GM12874 (cell line): ENCODE results near the gene WDR4.

Experiments
- TF ChIP-seq, protein P1 (sequence below): IDR thresholded peaks from 2 replicates; pipeline ENCODE4 v1.5.1; 2011; ENCODE audit warnings: low read depth, mild to moderate bottlenecking, control low read depth, low read length, moderate library complexity; ENCODE audit not compliant: insufficient read depth

Gene WDR4

GRCh38 chr21:42815217-42815616 lies 64.1 kb downstream of the WDR4 start:
- TF ChIP-seq, protein P1, sequence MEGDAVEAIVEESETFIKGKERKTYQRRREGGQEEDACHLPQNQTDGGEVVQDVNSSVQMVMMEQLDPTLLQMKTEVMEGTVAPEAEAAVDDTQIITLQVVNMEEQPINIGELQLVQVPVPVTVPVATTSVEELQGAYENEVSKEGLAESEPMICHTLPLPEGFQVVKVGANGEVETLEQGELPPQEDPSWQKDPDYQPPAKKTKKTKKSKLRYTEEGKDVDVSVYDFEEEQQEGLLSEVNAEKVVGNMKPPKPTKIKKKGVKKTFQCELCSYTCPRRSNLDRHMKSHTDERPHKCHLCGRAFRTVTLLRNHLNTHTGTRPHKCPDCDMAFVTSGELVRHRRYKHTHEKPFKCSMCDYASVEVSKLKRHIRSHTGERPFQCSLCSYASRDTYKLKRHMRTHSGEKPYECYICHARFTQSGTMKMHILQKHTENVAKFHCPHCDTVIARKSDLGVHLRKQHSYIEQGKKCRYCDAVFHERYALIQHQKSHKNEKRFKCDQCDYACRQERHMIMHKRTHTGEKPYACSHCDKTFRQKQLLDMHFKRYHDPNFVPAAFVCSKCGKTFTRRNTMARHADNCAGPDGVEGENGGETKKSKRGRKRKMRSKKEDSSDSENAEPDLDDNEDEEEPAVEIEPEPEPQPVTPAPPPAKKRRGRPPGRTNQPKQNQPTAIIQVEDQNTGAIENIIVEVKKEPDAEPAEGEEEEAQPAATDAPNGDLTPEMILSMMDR = no peak

DNA sequence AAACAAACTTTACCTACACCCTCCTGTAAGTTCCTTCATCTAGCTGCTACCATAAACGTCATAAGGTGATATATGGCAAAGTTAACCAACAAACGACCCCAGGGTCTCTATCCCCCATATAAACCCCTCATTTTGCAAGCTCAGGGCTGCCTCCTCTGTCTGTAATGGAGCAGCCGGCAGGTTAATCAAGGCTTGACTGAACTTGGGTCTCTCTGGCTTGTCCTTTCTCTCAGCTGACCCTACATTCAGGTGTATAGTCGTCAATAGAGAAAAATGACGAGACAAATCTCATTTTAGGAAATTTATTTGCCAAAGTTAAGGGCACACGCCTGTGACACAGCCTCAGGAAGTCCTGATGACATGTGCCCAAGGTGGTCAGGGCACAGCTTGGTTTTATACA lies 67.4 kb downstream of the WDR4 start:
- TF ChIP-seq, protein P1 = no peak

- TF ChIP-seq, protein P1 = no peak
Observed at GRCh38 chr21:42809577-42810475, 69.5 kb downstream of the WDR4 start.

DNA sequence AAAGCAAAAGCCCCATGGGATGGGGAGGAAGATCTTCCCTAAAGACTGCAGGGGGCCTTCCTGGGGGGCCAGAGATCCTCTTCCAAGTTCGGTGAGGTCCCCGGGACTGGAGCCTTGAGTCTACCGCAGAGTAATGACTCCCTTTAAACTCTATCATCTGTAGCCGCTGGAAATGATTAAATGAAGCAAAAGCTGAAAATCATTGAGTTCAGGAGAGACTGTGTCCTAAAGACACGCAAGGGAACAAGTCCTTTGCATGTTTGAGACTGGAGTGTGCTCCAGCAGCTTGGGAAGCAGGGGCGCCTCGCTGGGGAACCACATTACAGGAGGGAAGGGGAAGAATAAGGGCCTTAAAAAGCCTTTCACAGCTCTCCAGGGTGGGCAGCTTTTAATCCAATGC lies 70.2 kb downstream of the WDR4 start:
- TF ChIP-seq, protein P1 = no peak

DNA sequence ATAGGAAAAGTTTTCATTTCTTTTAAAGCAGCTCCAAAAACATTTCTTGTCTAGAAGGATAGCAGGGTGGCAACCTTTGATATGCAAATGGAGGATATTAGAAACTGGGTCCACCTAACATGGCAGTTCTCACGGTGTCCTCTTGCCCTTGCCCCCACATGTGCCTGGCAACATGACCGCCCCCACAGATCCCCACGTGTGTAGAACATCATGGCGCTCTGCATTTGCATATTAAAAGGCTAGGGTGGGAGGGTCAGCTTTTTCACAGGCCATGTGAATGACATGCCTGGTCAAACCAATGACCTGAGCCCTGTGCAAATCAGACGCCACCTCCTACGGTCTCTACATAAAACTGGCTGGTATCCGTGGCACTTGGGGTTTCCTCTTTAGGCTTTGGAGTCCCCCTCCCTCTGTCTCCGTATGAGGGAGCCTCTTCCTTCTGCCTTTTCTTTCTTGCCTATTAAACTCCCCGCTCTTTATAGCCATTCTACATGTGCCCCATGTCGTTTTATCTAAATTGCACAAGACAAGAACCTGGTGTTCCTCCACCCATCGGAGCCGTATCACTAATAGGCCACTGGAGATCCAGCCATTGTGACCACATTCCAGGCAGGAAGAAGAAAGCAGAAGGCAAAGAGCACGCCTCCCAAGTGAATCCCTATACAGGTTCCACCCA lies 71.3 kb downstream of the WDR4 start:
- TF ChIP-seq, protein P1 = no peak

DNA sequence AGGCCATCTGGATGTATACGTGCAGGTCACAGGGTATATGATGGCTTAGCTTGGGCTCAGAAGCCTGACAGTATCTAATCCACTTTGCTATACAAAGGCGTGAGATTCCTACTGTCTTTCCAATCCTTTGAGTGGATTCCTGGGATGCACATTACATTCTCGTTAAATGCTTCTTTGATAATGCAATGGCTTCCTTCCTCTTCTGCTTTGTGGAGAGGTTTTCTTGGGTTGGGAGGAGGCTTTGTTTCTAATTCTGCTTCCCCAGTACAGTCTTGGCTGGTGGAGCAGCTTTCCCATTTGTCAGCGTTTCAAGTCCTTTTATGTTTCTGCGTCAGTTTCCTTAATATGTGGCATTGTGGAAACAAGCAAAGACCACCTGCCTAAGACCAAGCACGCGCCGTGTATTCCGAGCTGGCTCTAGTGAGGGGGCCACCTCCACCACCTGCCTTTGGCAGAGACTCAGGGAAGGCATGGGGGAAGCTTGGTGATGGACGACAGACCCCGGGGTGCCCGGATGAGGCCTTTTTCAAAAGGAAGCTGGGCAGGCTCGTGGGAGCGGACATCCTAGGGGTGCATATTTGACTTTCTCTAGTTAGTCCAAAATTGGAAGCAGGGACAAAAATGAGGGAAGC lies 72.7 kb downstream of the WDR4 start:
- TF ChIP-seq, protein P1 = no peak

DNA sequence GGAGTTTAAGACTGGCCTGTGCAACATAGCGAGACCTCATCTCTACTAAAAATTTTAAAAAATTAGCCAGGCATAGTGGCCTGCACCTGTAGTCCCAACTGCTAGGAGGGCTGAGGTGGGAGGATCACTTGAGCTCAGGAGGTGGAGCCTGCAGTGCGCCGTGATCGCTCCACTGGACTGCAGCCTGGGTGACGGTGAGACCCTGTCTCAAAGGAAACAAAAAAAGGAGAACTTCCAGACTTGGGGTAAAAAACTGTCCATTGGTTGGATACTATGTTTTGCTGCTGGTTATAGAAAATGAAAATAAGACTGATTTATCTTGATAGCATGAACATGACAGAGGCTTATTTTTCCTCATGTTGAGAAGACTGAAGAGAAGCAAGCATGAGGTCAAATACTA lies 79.4 kb downstream of the WDR4 start:
- TF ChIP-seq, protein P1 = no peak
